ENCODE results near the gene DKC1.
"Not testable (repeated sequence)": the region's sequence is repeated elsewhere in the genome, so short reads cannot be mapped to it uniquely, and the experiment has no call there.

DKC1 gene

GRCh38 chrX:154821523-154821922, 58.9 kb downstream of the DKC1 start:
- DNase-seq, result no peak

GRCh38 chrX:154822029-154822428, 59.4 kb downstream of the DKC1 start:
- DNase-seq, result no peak

- DNase-seq, result no peak
These were observed 62.0 kb downstream of the DKC1 start for GRCh38 chrX:154824638-154825037.

- DNase-seq, result not testable (repeated sequence)
These were observed 62.9 kb downstream of the DKC1 start for GRCh38 chrX:154825586-154825985.

Measured in CD4-positive, alpha-beta T cell treated with Interleukin-17A for 4 hours (primary cell).